ENCODE results near the gene SRPX.

SRPX gene

GRCh38 chrX:38214044-38214443 lies 6.6 kb downstream of the SRPX start:
- POLR2A ChIA-PET, result no interaction called here
- DNase-seq (ENCODE audit: low read depth, low spot score), result no peak
- H3K4me3 ChIP-seq (ENCODE audit: low read depth, low read length), result no peak overlapping the region
- CTCF ChIA-PET, result no interaction called here
- no peak for TF ChIP-seq CTCF (IDR thresholded peaks at IDR 0.05; ENCODE audit: insufficient read depth, low read length, missing control alignments)

GRCh38 chrX:38211891-38212635 lies 8.6 kb downstream of the SRPX start:
- POLR2A ChIA-PET, result no interaction called here
- CTCF ChIA-PET, result interaction anchor here (1.3 kb wide), 1 partner anchor 81 kb away, joined by 4 read pairs; no protein-coding TSS in a partner anchor
- H3K4me3 ChIP-seq (ENCODE audit: low read depth, low read length), result no peak overlapping the region
- TF ChIP-seq CTCF (IDR thresholded peaks at IDR 0.05; ENCODE audit: insufficient read depth, low read length, missing control alignments), result no peak
- DNase-seq (ENCODE audit: low read depth, low spot score), result no peak

GRCh38 chrX:38206542-38206941 lies 14.1 kb downstream of the SRPX start:
- no peak for TF ChIP-seq CTCF (IDR thresholded peaks at IDR 0.05; ENCODE audit: insufficient read depth, low read length, missing control alignments)
- POLR2A ChIA-PET, result no interaction called here
- DNase-seq (ENCODE audit: low read depth, low spot score), result no peak
- CTCF ChIA-PET, result interaction anchor here (0.6 to 2.2 kb wide), 5 partner anchors 13 to 121 kb away, joined by 3 to 9 read pairs (median 7); partner anchors contain the start of gene RPGR
- H3K4me3 ChIP-seq (ENCODE audit: low read depth, low read length), result no peak overlapping the region

GRCh38 chrX:38206036-38206435 lies 14.6 kb downstream of the SRPX start:
- ChIA-PET CTCF (interaction anchor here (1.6 to 2.2 kb wide), 2 partner anchors 14 to 122 kb away, joined by 7 to 9 read pairs; partner anchors contain the start of gene RPGR), POLR2A (no interaction called here)
- no peak for DNase-seq (ENCODE audit: low read depth, low spot score)
- TF ChIP-seq CTCF (IDR thresholded peaks at IDR 0.05; ENCODE audit: insufficient read depth, low read length, missing control alignments), result no peak
- no peak overlapping the region for H3K4me3 ChIP-seq (ENCODE audit: low read depth, low read length)

GRCh38 chrX:38205039-38205438 lies 15.6 kb downstream of the SRPX start:
- DNase-seq (ENCODE audit: low read depth, low spot score), result no peak
- TF ChIP-seq CTCF (IDR thresholded peaks at IDR 0.05; ENCODE audit: insufficient read depth, low read length, missing control alignments), result no peak
- POLR2A ChIA-PET, result no interaction called here
- no peak overlapping the region for H3K4me3 ChIP-seq (ENCODE audit: low read depth, low read length)
- CTCF ChIA-PET, result interaction anchor here (1.6 to 2.2 kb wide), 2 partner anchors 13 to 123 kb away, joined by 7 to 9 read pairs; partner anchors contain the start of gene RPGR

- no peak overlapping the region for H3K4me3 ChIP-seq (ENCODE audit: low read depth, low read length)
- POLR2A ChIA-PET, result no interaction called here
- no peak for DNase-seq (ENCODE audit: low read depth, low spot score)
- TF ChIP-seq CTCF (IDR thresholded peaks at IDR 0.05; ENCODE audit: insufficient read depth, low read length, missing control alignments), result peak; percentile 33
- CTCF ChIA-PET, result interaction anchor here (0.7 to 4.6 kb wide), 17 partner anchors 8 to 136 kb away, joined by 3 to 35 read pairs (median 5); partner anchors contain the start of genes RPGR and SRPX
Measured at GRCh38 chrX:38192007-38192810, 28.5 kb downstream of the SRPX start.
